A549 (cell line): Measurements from ENCODE around the gene STX18.

Experiments
- BHLHE40 ChIP-seq: IDR thresholded peaks from 2 replicates; pipeline ENCODE4 v1.6.1; 2012; ENCODE audit warnings: low read depth, low read length, inconsistent platforms
- CTCF ChIP-seq: fragments of >200 bp; sonication (Bioruptor Twin); formaldehyde crosslinking; IDR thresholded peaks from 3 replicates; pipeline ENCODE4 v1.5.1; 2016
- E2F6 ChIP-seq: IDR thresholded peaks from 2 replicates; pipeline ENCODE4 v1.6.1; 2012; ENCODE audit warnings: low read depth, borderline replicate concordance
- HOXA7 ChIP-seq: fragments of 250-450 bp; sonication (Bioruptor Pico); IDR thresholded peaks from 2 replicates; pipeline ENCODE4 v1.5.0; 2020; ENCODE audit warnings: mild to moderate bottlenecking, moderate library complexity
- MAX ChIP-seq: IDR thresholded peaks from 2 replicates; pipeline ENCODE4 v1.6.1; 2012
- POLR2A ChIP-seq: IDR thresholded peaks from 2 replicates; pipeline ENCODE4 v1.6.1; 2012; ENCODE audit warnings: mild to moderate bottlenecking, low read length
- POLR2AphosphoS2 ChIP-seq: conservative IDR thresholded peaks from 2 replicates; pipeline ENCODE4 v1.6.1; 2012; ENCODE audit warnings: low read length, improper control_type of control experiment, inconsistent platforms
- RARB ChIP-seq: fragments of 250-450 bp; sonication (Bioruptor Pico); IDR thresholded peaks from 2 replicates; pipeline ENCODE4 v1.8.0; 2021; ENCODE audit warnings: mild to moderate bottlenecking, moderate library complexity
- RCOR1 ChIP-seq: fragments of 150-350 bp; IDR thresholded peaks from 2 replicates; pipeline ENCODE4 v1.6.1; 2014; ENCODE audit warnings: antibody characterized with exemption, low read length, low read depth
- SMC3 ChIP-seq: fragments of >200 bp; sonication (Bioruptor Twin); formaldehyde crosslinking; IDR thresholded peaks from 3 replicates; pipeline ENCODE4 v1.6.1; 2018; ENCODE audit warnings: inconsistent platforms
- ZNF302 ChIP-seq: fragments of 250-450 bp; sonication (Bioruptor Pico); IDR thresholded peaks from 2 replicates; pipeline ENCODE4 v1.9.0; 2021; ENCODE audit warnings: inconsistent platforms, mild to moderate bottlenecking, moderate library complexity

GRCh38 chr4:4427886-4428285, 114.0 kb downstream of the STX18 start:
- TF ChIP-seq CTCF = no peak
- TF ChIP-seq POLR2A = no peak
- TF ChIP-seq RCOR1 = no peak
- no peak for TF ChIP-seq RARB (CRISPR knock-in tag)
- TF ChIP-seq SMC3 = no peak
- no peak for TF ChIP-seq POLR2AphosphoS2
- no peak for TF ChIP-seq E2F6
- TF ChIP-seq MAX = no peak
- TF ChIP-seq BHLHE40 = no peak
- no peak for TF ChIP-seq ZNF302 (CRISPR knock-in tag)
- no peak for TF ChIP-seq HOXA7 (CRISPR knock-in tag)
